ENCODE measurements around the gene ACTR3C.

DNA sequence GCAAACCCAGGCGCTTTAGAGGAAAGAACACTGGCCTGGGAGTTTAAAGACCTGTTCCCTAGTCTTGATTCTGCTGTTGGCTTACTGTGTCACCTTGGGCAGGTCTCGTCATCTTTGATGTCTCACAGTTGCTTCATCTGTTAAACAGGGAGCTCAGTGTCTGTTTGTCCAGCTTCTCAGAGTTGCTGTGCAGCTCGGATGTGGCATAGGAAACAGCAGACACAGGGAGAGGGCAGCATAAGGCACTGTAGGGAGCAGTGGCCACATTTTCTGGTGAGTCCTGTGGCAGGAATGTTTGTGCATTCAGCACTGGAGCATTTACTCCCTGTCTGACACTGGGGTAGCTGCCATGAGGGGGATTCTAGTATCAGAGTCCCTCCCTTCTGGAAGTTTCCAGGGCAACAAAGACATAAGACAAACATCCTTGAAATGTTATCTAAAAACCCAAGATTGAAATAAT lies 47.3 kb upstream of the ACTR3C start:
- TF ChIP-seq, protein P1, sequence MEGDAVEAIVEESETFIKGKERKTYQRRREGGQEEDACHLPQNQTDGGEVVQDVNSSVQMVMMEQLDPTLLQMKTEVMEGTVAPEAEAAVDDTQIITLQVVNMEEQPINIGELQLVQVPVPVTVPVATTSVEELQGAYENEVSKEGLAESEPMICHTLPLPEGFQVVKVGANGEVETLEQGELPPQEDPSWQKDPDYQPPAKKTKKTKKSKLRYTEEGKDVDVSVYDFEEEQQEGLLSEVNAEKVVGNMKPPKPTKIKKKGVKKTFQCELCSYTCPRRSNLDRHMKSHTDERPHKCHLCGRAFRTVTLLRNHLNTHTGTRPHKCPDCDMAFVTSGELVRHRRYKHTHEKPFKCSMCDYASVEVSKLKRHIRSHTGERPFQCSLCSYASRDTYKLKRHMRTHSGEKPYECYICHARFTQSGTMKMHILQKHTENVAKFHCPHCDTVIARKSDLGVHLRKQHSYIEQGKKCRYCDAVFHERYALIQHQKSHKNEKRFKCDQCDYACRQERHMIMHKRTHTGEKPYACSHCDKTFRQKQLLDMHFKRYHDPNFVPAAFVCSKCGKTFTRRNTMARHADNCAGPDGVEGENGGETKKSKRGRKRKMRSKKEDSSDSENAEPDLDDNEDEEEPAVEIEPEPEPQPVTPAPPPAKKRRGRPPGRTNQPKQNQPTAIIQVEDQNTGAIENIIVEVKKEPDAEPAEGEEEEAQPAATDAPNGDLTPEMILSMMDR (IDR thresholded peaks at IDR 0.05; ENCODE audit: insufficient read depth, low read length, poor library complexity, severe bottlenecking) = no peak
- TF ChIP-seq EZH2phosphoT487 (conservative IDR thresholded peaks at IDR 0.05; ENCODE audit: low read length) = no peak

All from SU-DHL-6 (cell line).